ENCODE data around the gene SPATS2L.

SPATS2L gene

GRCh38 chr2:200525882-200526651, 219.6 kb downstream of the SPATS2L start, which contains the start of gene SGO2:
Gene SGO2 (plus strand): TSS chr2:200526207. CDS start chr2:200532976, 6,769 bp downstream.
- peak; percentile 99 for DNase-seq

- no peak for DNase-seq
Measured at GRCh38 chr2:200528228-200528627, 221.7 kb downstream of the SPATS2L start.
